Activated T-cell treated with anti-CD3 and anti-CD28 coated beads, Interleukin-2, amount 50 U/mL, for 24 hours (primary cell): ENCODE measurements around the gene PRMT7.
A peak's percentile ranks its signal among the peaks of the same experiment; 100 is the strongest.

Experiments used
- DNase-seq: peaks from one replicate; pipeline ENCODE4 v3.0.0-alpha.2; 2020
- H3K27ac Mint-ChIP-seq: 2 replicates; pipeline ENCODE4 v1.8.0; 2020; ENCODE audit warnings: mild to moderate bottlenecking, mixed read lengths
- H3K27me3 Mint-ChIP-seq: 2 replicates; pipeline ENCODE4 v1.8.0; 2020; ENCODE audit warnings: mixed read lengths
- H3K36me3 Mint-ChIP-seq: 2 replicates; pipeline ENCODE4 v1.8.0; 2020; ENCODE audit warnings: low read depth, mixed read lengths
- H3K4me1 Mint-ChIP-seq: 2 replicates; pipeline ENCODE4 v1.8.0; 2020; ENCODE audit warnings: low read depth, mixed read lengths
- H3K4me3 Mint-ChIP-seq: 2 replicates; pipeline ENCODE4 v1.8.0; 2020; ENCODE audit warnings: mild to moderate bottlenecking, moderate library complexity, mixed read lengths
- H3K9me3 Mint-ChIP-seq: 2 replicates; pipeline ENCODE4 v1.8.0; 2020; ENCODE audit warnings: mixed read lengths

The PRMT7 gene

DNA sequence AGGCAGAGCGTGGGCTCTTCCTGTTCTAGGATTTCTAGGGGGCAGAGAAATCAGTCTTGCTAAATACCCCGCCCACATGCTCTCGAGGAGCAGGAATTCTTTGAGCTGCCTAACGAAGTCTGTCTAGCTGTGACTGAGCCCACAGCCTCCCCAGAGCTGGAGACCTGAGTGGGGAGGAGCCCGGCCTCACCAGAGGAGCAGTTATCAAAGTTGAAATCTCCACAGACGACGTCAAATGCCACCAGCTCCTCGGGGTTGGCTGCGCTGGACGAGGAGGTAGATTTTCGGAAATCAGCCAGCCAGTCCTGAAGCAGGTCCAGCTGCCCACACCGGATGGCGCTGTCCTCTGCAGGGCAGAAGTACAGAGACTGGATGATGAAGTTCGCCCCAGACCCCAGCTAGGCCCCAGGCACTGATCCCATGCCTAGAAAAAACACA is 53.8 kb downstream of the PRMT7 start:
- H3K4me3 Mint-ChIP-seq, result no peak overlapping the region
- DNase-seq, result no peak
- peaks cover 25% of the 10 kb centered on the region for H3K4me1 Mint-ChIP-seq
- no peaks in the 10 kb centered on the region for H3K9me3 Mint-ChIP-seq
- H3K27me3 Mint-ChIP-seq, result peaks cover 26% of the 10 kb centered on the region
- peaks cover 8% of the 10 kb centered on the region for H3K36me3 Mint-ChIP-seq
- H3K27ac Mint-ChIP-seq, result no peak overlapping the region

GRCh38 chr16:68365167-68365817 is 54.5 kb downstream of the PRMT7 start:
- H3K4me3 Mint-ChIP-seq, result no peak overlapping the region
- no peak overlapping the region for H3K27ac Mint-ChIP-seq
- H3K4me1 Mint-ChIP-seq, result peaks cover 32% of the 10 kb centered on the region
- peaks cover 26% of the 10 kb centered on the region for H3K27me3 Mint-ChIP-seq
- DNase-seq, result no peak
- no peaks in the 10 kb centered on the region for H3K9me3 Mint-ChIP-seq
- peaks cover 5% of the 10 kb centered on the region for H3K36me3 Mint-ChIP-seq

DNA sequence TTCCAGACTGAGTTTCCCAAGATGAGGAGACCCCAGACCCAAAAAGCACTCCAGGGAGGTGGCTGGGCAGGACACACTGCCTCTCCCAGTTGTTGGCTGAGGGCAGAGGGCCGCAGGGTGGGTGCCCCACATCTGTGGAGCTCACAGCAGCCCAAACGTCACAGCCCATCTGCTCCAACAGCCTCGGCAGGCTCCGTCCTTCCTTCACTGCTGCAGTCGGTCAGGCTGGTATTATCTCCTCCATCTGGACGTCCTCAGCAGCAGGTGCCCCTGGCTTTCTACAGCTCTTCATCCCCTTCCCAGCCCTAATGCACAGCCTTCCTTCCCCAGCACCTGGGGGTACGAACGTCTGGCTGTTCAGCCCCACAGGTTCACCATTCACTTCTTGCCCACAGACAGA is 55.2 kb downstream of the PRMT7 start:
- Mint-ChIP-seq H3K9me3 (no peaks in the 10 kb centered on the region), H3K4me1 (peaks cover 39% of the 10 kb centered on the region), H3K4me3 (no peak overlapping the region), H3K36me3 (no peaks in the 10 kb centered on the region), H3K27me3 (peaks cover 26% of the 10 kb centered on the region), H3K27ac (no peak overlapping the region)
- DNase-seq, result no peak

DNA sequence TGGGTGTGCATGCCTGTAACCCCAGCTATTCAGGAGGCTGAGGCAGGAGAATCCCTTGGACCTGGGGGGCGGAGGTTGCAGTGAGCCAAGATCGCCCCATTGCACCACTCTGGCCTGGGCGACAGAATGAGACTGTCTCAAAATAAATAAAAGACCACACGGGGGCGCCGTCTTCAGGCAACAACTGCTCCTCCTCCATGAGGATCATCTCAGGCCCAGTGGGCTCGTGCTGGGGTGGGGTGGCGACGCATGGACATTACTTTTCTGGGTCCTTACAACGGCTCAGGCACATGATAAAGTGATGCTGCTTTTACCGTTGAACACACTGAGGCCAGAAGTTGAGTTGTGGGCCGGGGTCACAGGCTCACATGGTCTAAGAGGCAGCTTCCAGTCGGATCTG is 56.2 kb downstream of the PRMT7 start:
- peaks cover 26% of the 10 kb centered on the region for H3K27me3 Mint-ChIP-seq
- H3K27ac Mint-ChIP-seq, result no peak overlapping the region
- no peaks in the 10 kb centered on the region for H3K36me3 Mint-ChIP-seq
- H3K4me1 Mint-ChIP-seq, result peaks cover 39% of the 10 kb centered on the region
- no peak overlapping the region for H3K4me3 Mint-ChIP-seq
- no peaks in the 10 kb centered on the region for H3K9me3 Mint-ChIP-seq
- DNase-seq, result no peak

DNA sequence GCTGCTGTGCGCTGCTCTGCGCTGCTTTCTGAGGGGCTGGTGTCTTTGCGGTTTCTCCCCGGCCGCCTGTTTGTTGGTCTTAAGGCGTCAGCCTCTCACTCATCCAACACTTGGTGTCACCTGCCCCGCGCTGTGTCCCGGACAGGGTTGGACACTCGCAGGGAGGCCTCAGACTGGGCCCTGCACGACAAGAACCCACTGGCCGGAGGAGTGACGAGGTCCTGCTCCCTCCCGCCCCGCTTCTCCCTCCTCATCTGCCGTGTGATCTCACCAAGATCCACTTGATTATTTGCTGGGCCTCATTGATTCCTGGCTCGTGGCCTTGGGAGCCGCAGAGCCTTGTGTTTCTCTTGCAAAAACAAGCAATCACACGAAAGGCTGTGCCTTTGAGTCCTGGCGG is 56.6 kb downstream of the PRMT7 start:
- Mint-ChIP-seq H3K27ac (no peak overlapping the region), H3K36me3 (no peaks in the 10 kb centered on the region), H3K27me3 (peaks cover 26% of the 10 kb centered on the region), H3K4me3 (no peak overlapping the region), H3K9me3 (no peaks in the 10 kb centered on the region), H3K4me1 (peaks cover 39% of the 10 kb centered on the region)
- no peak for DNase-seq

DNA sequence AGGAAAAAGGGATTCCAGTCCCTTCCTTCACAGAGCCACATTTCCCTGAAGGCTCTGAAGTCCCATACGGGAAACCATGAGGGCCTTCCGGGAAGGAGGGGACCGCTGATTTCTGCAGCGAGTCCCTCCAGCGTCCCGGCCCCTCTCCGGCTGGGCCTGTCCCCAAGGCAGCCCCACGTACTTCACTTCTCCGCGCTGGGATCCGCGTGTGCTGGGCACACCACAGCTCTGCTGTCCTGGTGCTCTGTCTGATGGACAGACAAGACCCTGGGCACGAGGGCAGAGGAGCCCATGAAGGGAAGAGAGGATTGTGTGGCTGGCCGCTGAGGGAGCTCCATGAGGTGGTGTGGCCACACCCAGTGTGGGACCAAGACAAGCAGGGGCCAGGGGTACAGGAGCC is 57.1 kb downstream of the PRMT7 start:
- no peak overlapping the region for H3K27ac Mint-ChIP-seq
- H3K4me3 Mint-ChIP-seq, result no peak overlapping the region
- H3K4me1 Mint-ChIP-seq, result peaks cover 39% of the 10 kb centered on the region

GRCh38 chr16:68368301-68368888 is 57.6 kb downstream of the PRMT7 start:
- no peak overlapping the region for H3K27ac Mint-ChIP-seq
- DNase-seq, result no peak
- H3K4me3 Mint-ChIP-seq, result peak overlapping the region; percentile 12
- H3K27me3 Mint-ChIP-seq, result peaks cover 26% of the 10 kb centered on the region
- no peaks in the 10 kb centered on the region for H3K36me3 Mint-ChIP-seq
- H3K4me1 Mint-ChIP-seq, result peaks cover 39% of the 10 kb centered on the region
- H3K9me3 Mint-ChIP-seq, result no peaks in the 10 kb centered on the region

More for the DNA sequence above, 57.1 kb downstream of the PRMT7 start:
- H3K36me3 Mint-ChIP-seq, result no peaks in the 10 kb centered on the region
- H3K27me3 Mint-ChIP-seq, result peaks cover 26% of the 10 kb centered on the region
- no peaks in the 10 kb centered on the region for H3K9me3 Mint-ChIP-seq
- no peak for DNase-seq

GRCh38 chr16:68369168-68369567 is 58.3 kb downstream of the PRMT7 start:
- peaks cover 26% of the 10 kb centered on the region for H3K27me3 Mint-ChIP-seq
- H3K9me3 Mint-ChIP-seq, result no peaks in the 10 kb centered on the region
- peaks cover 39% of the 10 kb centered on the region for H3K4me1 Mint-ChIP-seq
- peak overlapping the region; percentile 12 for H3K4me3 Mint-ChIP-seq
- H3K27ac Mint-ChIP-seq, result no peak overlapping the region
- DNase-seq, result no peak
- H3K36me3 Mint-ChIP-seq, result no peaks in the 10 kb centered on the region

GRCh38 chr16:68369697-68370580 is 59.1 kb downstream of the PRMT7 start:
- Mint-ChIP-seq H3K36me3 (no peaks in the 10 kb centered on the region), H3K27me3 (peaks cover 26% of the 10 kb centered on the region), H3K27ac (no peak overlapping the region), H3K4me3 (no peak overlapping the region), H3K4me1 (peaks cover 39% of the 10 kb centered on the region), H3K9me3 (no peaks in the 10 kb centered on the region)
- DNase-seq, result peak; percentile 59

DNA sequence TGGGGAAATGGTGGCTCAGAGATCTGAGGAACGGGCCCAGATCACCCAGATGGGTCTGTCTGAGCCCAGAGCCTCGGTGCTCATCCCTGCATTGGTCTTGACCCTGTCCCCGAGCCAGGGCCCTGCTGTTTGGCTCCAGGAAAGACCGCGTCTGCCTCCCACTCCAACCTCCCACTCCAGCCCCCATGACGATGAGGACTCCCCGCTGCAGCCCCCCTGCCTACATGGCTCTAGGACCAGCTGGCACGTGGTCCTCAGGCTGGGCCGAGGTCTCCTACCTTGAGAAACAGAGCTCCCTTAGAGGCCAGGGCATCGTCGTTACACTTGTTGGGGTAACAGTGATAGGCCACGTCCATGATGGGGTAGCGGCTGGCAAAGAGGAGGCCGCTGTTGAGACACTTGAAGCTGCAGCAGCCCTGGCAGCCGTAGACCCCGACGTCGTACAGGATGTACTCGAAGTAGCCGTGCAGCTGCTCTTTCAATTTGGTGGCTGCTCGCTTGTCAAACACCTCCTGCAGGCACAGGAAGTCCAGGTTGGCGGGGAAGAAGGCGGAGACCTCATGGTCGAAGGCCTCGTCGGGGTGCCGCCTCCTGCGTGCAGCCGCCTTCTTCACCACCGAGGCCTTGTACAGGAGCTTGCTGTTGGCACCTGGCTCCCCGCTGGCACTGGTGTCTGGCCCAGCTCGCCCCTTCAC is 59.9 kb downstream of the PRMT7 start:
- Mint-ChIP-seq H3K4me1 (peaks cover 39% of the 10 kb centered on the region), H3K27me3 (peaks cover 22% of the 10 kb centered on the region), H3K9me3 (no peaks in the 10 kb centered on the region), H3K4me3 (no peak overlapping the region), H3K36me3 (no peaks in the 10 kb centered on the region), H3K27ac (no peak overlapping the region)
- peak; percentile 61 for DNase-seq

- no peak for DNase-seq
- peaks cover 39% of the 10 kb centered on the region for H3K4me1 Mint-ChIP-seq
Measured at GRCh38 chr16:68371276-68371651, 60.4 kb downstream of the PRMT7 start.

DNA sequence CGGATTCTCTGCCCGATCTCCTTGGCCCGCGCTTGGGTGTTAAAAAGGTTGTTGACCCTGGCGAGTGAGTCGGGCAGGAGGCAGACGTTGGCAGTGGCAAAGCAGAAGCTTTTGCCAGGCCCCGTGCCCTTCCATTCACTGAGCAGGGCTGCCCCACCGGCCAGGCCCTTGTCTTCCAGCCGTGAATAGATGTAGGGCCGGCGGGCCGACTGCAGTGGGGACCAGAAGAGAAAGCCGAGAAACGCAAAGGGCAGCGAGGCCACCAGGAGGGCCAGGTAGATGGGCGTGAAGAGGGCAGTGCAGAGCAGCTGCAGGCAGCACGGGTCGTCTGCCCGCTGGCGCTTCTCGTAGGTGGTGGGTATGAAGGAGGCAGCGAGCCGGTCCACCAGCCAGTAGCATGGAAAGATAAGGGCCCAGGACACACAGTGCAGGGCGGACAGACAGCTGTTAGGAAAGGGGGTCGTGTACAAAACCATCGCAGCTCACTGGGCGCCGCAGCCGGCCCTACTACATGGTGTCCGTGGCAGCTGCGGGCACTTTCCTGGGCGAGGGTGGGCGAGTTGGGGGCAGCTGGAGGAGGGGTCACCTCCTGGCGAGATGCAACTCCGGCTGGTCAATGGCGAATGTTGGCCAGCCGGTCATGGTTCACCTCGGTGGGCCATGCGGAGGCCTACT is 61.0 kb downstream of the PRMT7 start:
- Mint-ChIP-seq H3K9me3 (no peaks in the 10 kb centered on the region), H3K4me3 (no peak overlapping the region), H3K4me1 (peaks cover 39% of the 10 kb centered on the region), H3K27me3 (peaks cover 14% of the 10 kb centered on the region), H3K27ac (no peak overlapping the region), H3K36me3 (no peaks in the 10 kb centered on the region)
- DNase-seq, result no peak

More at GRCh38 chr16:68371276-68371651, 60.4 kb downstream of the PRMT7 start:
- Mint-ChIP-seq H3K4me3 (no peak overlapping the region), H3K9me3 (no peaks in the 10 kb centered on the region), H3K27me3 (peaks cover 16% of the 10 kb centered on the region), H3K27ac (no peak overlapping the region), H3K36me3 (no peaks in the 10 kb centered on the region)

GRCh38 chr16:68372381-68372720 is 61.5 kb downstream of the PRMT7 start:
- Mint-ChIP-seq H3K36me3 (no peaks in the 10 kb centered on the region), H3K9me3 (no peaks in the 10 kb centered on the region), H3K27me3 (peaks cover 10% of the 10 kb centered on the region), H3K4me1 (peaks cover 36% of the 10 kb centered on the region), H3K27ac (no peak overlapping the region), H3K4me3 (no peak overlapping the region)
- no peak for DNase-seq

DNA sequence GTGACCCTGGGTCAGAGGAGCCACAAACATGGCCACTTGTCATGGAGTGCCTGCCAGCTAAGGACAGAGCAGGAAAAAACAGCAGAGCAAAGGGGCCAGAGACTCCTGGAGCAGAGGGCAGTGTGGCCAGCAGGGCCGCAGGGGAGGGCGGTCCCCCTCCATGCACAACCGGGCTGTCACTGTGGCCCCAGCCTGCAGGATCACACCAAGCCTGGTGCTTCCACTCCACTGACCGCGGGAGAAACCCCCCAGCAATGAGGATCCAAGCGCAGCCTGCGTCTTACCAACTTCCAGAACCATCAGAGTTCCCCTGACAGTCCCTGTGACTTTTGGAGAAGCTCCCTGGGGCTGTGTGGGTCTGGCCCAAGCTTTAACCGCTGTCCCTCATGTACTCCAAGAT is 62.0 kb downstream of the PRMT7 start:
- Mint-ChIP-seq H3K27ac (no peak overlapping the region), H3K9me3 (no peaks in the 10 kb centered on the region), H3K4me1 (peaks cover 31% of the 10 kb centered on the region), H3K4me3 (no peak overlapping the region), H3K27me3 (peaks cover 6% of the 10 kb centered on the region), H3K36me3 (no peaks in the 10 kb centered on the region)
- DNase-seq, result no peak
